PC-3 (cell line): ENCODE measurements around the gene MRPL40. TPM values are rescaled to one million over a fixed set of nuclear protein-coding genes. Genes with fewer than 3 reads are reported as not detected.
A peak's percentile ranks its signal among the peaks of the same experiment; 100 is the strongest.

Experiments
- ATAC-seq: fragments of 200-7000 bp; cut with Tn5 transposase; 2 replicates; pipeline ENCODE4 v1.9.1; 2020; ENCODE audit warnings: mild to moderate bottlenecking, moderate library complexity
- BruUV-seq: library from RNA; stranded (reverse); fragments of 400-500 nt; replicated peaks from 2 replicates; lab custom pipeline; 2021; lab: Mats Ljungman, UMichigan
- CTCF ChIA-PET: fragments of 300-600 bp; sonication (Branson Sonifier 250); formaldehyde crosslinking; loops from one replicate; lab custom pipeline; 2022; ENCODE audit warnings: antibody characterized with exemption; lab: Charles Lee
- POLR2A ChIA-PET: fragments of 300-600 bp; sonication (Branson Sonifier 250); formaldehyde crosslinking; loops from one replicate; lab custom pipeline; 2022; ENCODE audit warnings: antibody characterized with exemption; ENCODE audit not compliant: unreplicated experiment; lab: Charles Lee
- DNase-seq: peaks from one replicate; pipeline ENCODE4 v3.0.0-alpha.2; 2015
- H2AFZ ChIP-seq: fragments of 300-600 bp; sonication (generic); 2 replicates; pipeline ENCODE4 v1.6.0; 2016; ENCODE audit warnings: antibody characterized with exemption, low read length
- H3F3A ChIP-seq: fragments of 300-600 bp; sonication (generic); one replicate; pipeline ENCODE4 v1.6.0; 2017; ENCODE audit warnings: antibody characterized with exemption, low read length, control low read depth, mild to moderate bottlenecking; ENCODE audit not compliant: unreplicated experiment
- H3K27ac ChIP-seq: fragments of 300-600 bp; sonication (generic); 2 replicates; pipeline ENCODE4 v1.5.1; 2016; ENCODE audit warnings: mild to moderate bottlenecking, low read length
- H3K27me3 ChIP-seq: fragments of 300-600 bp; sonication (generic); 2 replicates; pipeline ENCODE4 v1.6.1; 2016; ENCODE audit warnings: low read length, mixed read lengths
- H3K36me3 ChIP-seq: fragments of 300-600 bp; sonication (generic); 2 replicates; pipeline ENCODE4 v1.6.1; 2016; ENCODE audit warnings: low read depth, mixed run types, low read length, mixed read lengths
- H3K4me1 ChIP-seq: fragments of 300-600 bp; sonication (generic); 2 replicates; pipeline ENCODE4 v1.5.1; 2016; ENCODE audit warnings: low read length; ENCODE audit not compliant: insufficient read depth
- H3K4me2 ChIP-seq: fragments of 300-600 bp; sonication (generic); 2 replicates; pipeline ENCODE4 v1.6.0; 2016; ENCODE audit warnings: low read length
- H3K4me3 ChIP-seq: fragments of 300-600 bp; sonication (generic); 2 replicates; pipeline ENCODE4 v1.5.1; 2016; ENCODE audit warnings: mild to moderate bottlenecking, low read length, mixed read lengths
- H3K79me2 ChIP-seq: fragments of 300-600 bp; sonication (generic); 2 replicates; pipeline ENCODE4 v1.6.1; 2017; ENCODE audit warnings: low read length, mixed read lengths
- H3K9ac ChIP-seq: fragments of 300-600 bp; sonication (generic); 2 replicates; pipeline ENCODE4 v1.6.0; 2016; ENCODE audit warnings: mild to moderate bottlenecking, low read length
- H3K9me2 ChIP-seq: fragments of 300-600 bp; sonication (generic); replicated peaks from 2 replicates; pipeline ENCODE4 v1.6.1; 2016; ENCODE audit warnings: mixed run types, low read length, mixed read lengths
- H3K9me3 ChIP-seq: fragments of 300-600 bp; sonication (generic); 2 replicates; pipeline ENCODE4 v1.6.1; 2016; ENCODE audit warnings: low read length, mixed read lengths
- H4K20me1 ChIP-seq: fragments of 300-600 bp; sonication (generic); 2 replicates; pipeline ENCODE4 v1.6.1; 2016; ENCODE audit warnings: low read length, mixed read lengths
- EZH2 ChIP-seq: fragments of 300-600 bp; sonication (generic); IDR thresholded peaks from one replicate; pipeline ENCODE4 v1.6.1; 2017; ENCODE audit warnings: antibody characterized with exemption, mild to moderate bottlenecking, low read length; ENCODE audit not compliant: unreplicated experiment
- EZH2phosphoT487 ChIP-seq: fragments of 300-600 bp; sonication (generic); IDR thresholded peaks from 2 replicates; pipeline ENCODE4 v1.6.1; 2018; ENCODE audit warnings: mild to moderate bottlenecking, antibody characterized with exemption, low read length, borderline replicate concordance
- intact Hi-C: fragments of 100-400 bp; cut with micrococcal nuclease; formaldehyde crosslinking; loops from 2 replicates; pipeline ENCODE4 v1.9.0; 2023
- total RNA-seq: library from RNA; depleted of rRNA; stranded (reverse); fragments of >200 nt; gene quantifications from 2 replicates; pipeline ENCODE4 v1.2.3, GENCODE V29; 2014
- TF ChIP-seq, protein P1 (sequence below): fragments of 300-600 bp; sonication (generic); conservative IDR thresholded peaks from 2 replicates; pipeline ENCODE4 v1.5.1; 2017; ENCODE audit warnings: antibody characterized with exemption, low read depth, mild to moderate bottlenecking, low read length

The MRPL40 gene
- total RNA-seq, 1 experiment from 2014 or later = 55.1 TPM

DNA sequence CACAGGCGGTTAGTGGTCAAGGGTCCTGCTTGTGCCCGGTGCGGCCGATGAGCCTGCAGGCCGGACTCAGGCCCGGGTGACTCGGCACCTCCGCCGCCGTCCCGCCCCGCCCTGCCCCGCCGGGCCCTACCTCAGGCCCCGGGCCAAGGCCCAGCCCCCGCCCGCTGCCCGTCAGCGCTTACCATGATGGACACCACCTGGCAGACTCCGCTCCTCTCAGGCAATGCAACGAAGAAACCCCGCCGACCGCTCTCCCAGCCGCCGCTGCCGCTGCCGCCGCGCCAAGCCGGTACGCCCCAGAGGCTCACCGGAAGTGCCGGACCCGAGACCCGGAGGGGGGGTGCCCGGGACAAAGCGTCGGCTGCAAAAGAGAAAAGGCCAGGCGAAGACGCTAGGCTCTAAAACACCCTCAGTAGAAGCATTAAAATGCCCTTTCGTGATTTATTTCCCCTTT, 46.6 kb downstream of the MRPL40 start, which contains the start of gene UFD1:
UFD1 (minus strand) TSS at position 293 of the 454 bp plus-strand sequence; CDS start at position 185, 108 bp downstream.
- H3K4me1 ChIP-seq = peaks cover 11% of the 10 kb centered on the region
- peaks cover 72% of the 10 kb centered on the region for H3K79me2 ChIP-seq
- H3K9me2 ChIP-seq = no peaks in the 10 kb centered on the region
- ChIA-PET CTCF (interaction anchor here (1.6 kb wide), 1 partner anchor 151 kb away, joined by 6 read pairs; no protein-coding TSS in a partner anchor), POLR2A (no interaction called here)
- H3K4me2 ChIP-seq = peak within 1 kb of the TSS; percentile 88
- H3F3A ChIP-seq = no peaks in the 10 kb centered on the region
- peak within 1 kb of the TSS; percentile 88 for H3K4me3 ChIP-seq
- H3K27ac ChIP-seq = peak within 1 kb of the TSS; percentile 93
- H2AFZ ChIP-seq = peak within 1 kb of the TSS; percentile 96
- peaks cover 29% of the 10 kb centered on the region for H4K20me1 ChIP-seq
- H3K9ac ChIP-seq = peak within 1 kb of the TSS; percentile 97
- no peaks in the 10 kb centered on the region for H3K27me3 ChIP-seq
- TF ChIP-seq EZH2phosphoT487 (no peak), EZH2 (no peak)
- TF ChIP-seq, protein P1, sequence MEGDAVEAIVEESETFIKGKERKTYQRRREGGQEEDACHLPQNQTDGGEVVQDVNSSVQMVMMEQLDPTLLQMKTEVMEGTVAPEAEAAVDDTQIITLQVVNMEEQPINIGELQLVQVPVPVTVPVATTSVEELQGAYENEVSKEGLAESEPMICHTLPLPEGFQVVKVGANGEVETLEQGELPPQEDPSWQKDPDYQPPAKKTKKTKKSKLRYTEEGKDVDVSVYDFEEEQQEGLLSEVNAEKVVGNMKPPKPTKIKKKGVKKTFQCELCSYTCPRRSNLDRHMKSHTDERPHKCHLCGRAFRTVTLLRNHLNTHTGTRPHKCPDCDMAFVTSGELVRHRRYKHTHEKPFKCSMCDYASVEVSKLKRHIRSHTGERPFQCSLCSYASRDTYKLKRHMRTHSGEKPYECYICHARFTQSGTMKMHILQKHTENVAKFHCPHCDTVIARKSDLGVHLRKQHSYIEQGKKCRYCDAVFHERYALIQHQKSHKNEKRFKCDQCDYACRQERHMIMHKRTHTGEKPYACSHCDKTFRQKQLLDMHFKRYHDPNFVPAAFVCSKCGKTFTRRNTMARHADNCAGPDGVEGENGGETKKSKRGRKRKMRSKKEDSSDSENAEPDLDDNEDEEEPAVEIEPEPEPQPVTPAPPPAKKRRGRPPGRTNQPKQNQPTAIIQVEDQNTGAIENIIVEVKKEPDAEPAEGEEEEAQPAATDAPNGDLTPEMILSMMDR = no peak
- DNase-seq = peak; percentile 63
- peaks cover 15% of the 10 kb centered on the region for H3K36me3 ChIP-seq
- BruUV-seq = no TSS peak
- H3K9me3 ChIP-seq = no peaks in the 10 kb centered on the region
- ATAC-seq = peak; percentile 62
- intact Hi-C loops = loop anchor here (5.0 kb wide), 1 partner anchor 177 kb away; no protein-coding TSS in a partner anchor

DNA sequence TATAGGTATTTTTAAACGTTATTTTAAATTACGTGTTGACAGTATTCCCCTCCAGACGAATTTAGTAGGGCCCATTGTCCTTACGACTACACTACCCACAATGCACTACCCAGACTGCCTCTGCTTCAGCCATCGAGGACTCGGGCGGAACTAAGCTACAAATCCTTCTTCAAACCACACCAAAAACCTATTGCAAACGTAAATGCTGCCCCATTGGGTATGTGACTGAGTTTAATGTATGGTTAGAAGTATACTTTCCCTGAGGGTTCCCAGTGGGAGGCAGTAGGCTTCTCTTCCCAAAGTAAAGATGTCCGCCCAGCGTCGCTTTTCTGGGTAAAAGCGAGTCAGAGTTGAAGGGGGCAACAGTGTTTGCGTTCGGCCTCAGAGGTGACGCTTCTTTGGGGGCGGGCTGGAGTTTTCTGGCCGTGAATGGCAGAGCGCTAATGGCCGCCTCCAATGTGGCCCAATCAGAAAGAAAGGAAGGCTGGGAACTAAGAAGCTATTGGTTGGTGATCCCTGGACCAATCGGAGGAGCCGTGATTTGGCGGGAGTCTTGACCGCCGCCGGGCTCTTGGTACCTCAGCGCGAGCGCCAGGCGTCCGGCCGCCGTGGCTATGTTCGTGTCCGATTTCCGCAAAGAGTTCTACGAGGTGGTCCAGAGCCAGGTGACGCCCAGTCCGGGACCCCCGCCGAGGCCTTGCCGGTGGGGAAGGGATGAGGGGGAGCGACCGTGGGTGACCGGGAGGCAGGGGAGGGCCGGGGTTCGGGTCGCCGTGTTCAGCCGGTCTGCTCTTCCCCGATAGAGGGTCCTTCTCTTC, 47.2 kb downstream of the MRPL40 start, which contains the start of gene CDC45:
CDC45 (plus strand) TSS at position 566 of the 818 bp plus-strand sequence; CDS start at position 615, 49 bp downstream.
- ChIA-PET CTCF (interaction anchor here (1.6 kb wide), 1 partner anchor 150 kb away, joined by 6 read pairs; no protein-coding TSS in a partner anchor), POLR2A (no interaction called here)
- H3K27me3 ChIP-seq = no peaks in the 10 kb centered on the region
- H4K20me1 ChIP-seq = peaks cover 29% of the 10 kb centered on the region
- peaks cover 68% of the 10 kb centered on the region for H3K79me2 ChIP-seq
- peak; percentile 89 for ATAC-seq
- H3K9me3 ChIP-seq = no peaks in the 10 kb centered on the region
- peaks cover 11% of the 10 kb centered on the region for H3K4me1 ChIP-seq
- peaks cover 18% of the 10 kb centered on the region for H3K36me3 ChIP-seq
- H3F3A ChIP-seq = no peaks in the 10 kb centered on the region
- no peak for TF ChIP-seq EZH2
- TF ChIP-seq, protein P1 = no peak
- no peak for TF ChIP-seq EZH2phosphoT487
- peak within 1 kb of the TSS; percentile 93 for H3K27ac ChIP-seq
- H3K9ac ChIP-seq = peak within 1 kb of the TSS; percentile 97
- intact Hi-C loops = loop anchor here (5.0 kb wide), 1 partner anchor 177 kb away; no protein-coding TSS in a partner anchor
- H3K9me2 ChIP-seq = no peaks in the 10 kb centered on the region
- H3K4me3 ChIP-seq = peak within 1 kb of the TSS; percentile 88
- H3K4me2 ChIP-seq = peak within 1 kb of the TSS; percentile 88
- BruUV-seq = no TSS peak
- peak within 1 kb of the TSS; percentile 96 for H2AFZ ChIP-seq
- peak; percentile 93 for DNase-seq
